HG02623 (cell line): ENCODE measurements around the gene PPP1R27.

Experiments used
- ATAC-seq: cut with Tn5 transposase; IDR thresholded peaks from one replicate; pipeline ENCODE4 v1.9.1; 2021; ENCODE audit warnings: moderate library complexity; ENCODE audit not compliant: unreplicated experiment

Gene PPP1R27

GRCh38 chr17:81834831-81835267 lies at the start of gene PPP1R27:
TSS of gene PPP1R27 (minus strand) at chr17:81835050. CDS start at chr17:81834953, 97 bp downstream.
- no peak for ATAC-seq

GRCh38 chr17:81884520-81884919 lies 49.7 kb upstream of the PPP1R27 start:
- no peak for ATAC-seq

GRCh38 chr17:81879121-81879520 lies 44.3 kb upstream of the PPP1R27 start:
- no peak for ATAC-seq

- no peak for ATAC-seq
These were observed 43.4 kb upstream of the PPP1R27 start for GRCh38 chr17:81878294-81878693.

- no peak for ATAC-seq
These were observed 42.7 kb upstream of the PPP1R27 start for GRCh38 chr17:81877569-81877968.

- peak; percentile 57 for ATAC-seq
These were observed 36.8 kb upstream of the PPP1R27 start for GRCh38 chr17:81871387-81872230.

- ATAC-seq, result peak; percentile 9
These were observed 36.1 kb upstream of the PPP1R27 start, which contains the start of gene ARHGDIA for GRCh38 chr17:81870981-81871386. TSS of gene ARHGDIA (minus strand) at chr17:81871337. CDS start at chr17:81869930, 1,407 bp downstream.

- ATAC-seq, result peak; percentile 9
These were observed 35.5 kb upstream of the PPP1R27 start for GRCh38 chr17:81870131-81870980.

- no peak for ATAC-seq
These were observed 34.6 kb upstream of the PPP1R27 start for GRCh38 chr17:81869221-81870130.

GRCh38 chr17:81868674-81869220 lies 33.9 kb upstream of the PPP1R27 start:
- no peak for ATAC-seq

- ATAC-seq, result no peak
These were observed 33.3 kb upstream of the PPP1R27 start for GRCh38 chr17:81867991-81868673.

- no peak for ATAC-seq
These were observed 32.5 kb upstream of the PPP1R27 start for GRCh38 chr17:81867170-81867990.

- ATAC-seq, result no peak
These were observed 31.8 kb upstream of the PPP1R27 start for GRCh38 chr17:81866440-81867169.

GRCh38 chr17:81865733-81866439 lies 31.0 kb upstream of the PPP1R27 start:
- no peak for ATAC-seq

GRCh38 chr17:81865358-81865732 lies 30.5 kb upstream of the PPP1R27 start:
- no peak for ATAC-seq

GRCh38 chr17:81863833-81864768 lies 29.3 kb upstream of the PPP1R27 start:
- no peak for ATAC-seq
